Loucy (cell line): ENCODE data around the gene ITGB8.

Experiments used
- CTCF ChIP-seq: fragments of 200-600 bp; sonication (generic); conservative IDR thresholded peaks from 2 replicates; pipeline ENCODE4 v1.5.1; 2014; ENCODE audit warnings: mild to moderate bottlenecking, antibody characterized with exemption, low read length
- EZH2phosphoT487 ChIP-seq: fragments of 200-600 bp; IDR thresholded peaks from 2 replicates; pipeline ENCODE4 v1.6.1; 2018; ENCODE audit warnings: antibody characterized with exemption, mild to moderate bottlenecking, moderate library complexity, borderline replicate concordance

GRCh38 chr7:20346577-20346976 is 15.9 kb downstream of the ITGB8 start:
- TF ChIP-seq CTCF (no peak), EZH2phosphoT487 (no peak)
